HEK293 (cell line): Measurements from ENCODE around the gene CYTH4.

Source experiments
- SALL2 ChIP-seq: fragments of 450-650 bp; formaldehyde crosslinking; IDR thresholded peaks from 2 replicates; pipeline ENCODE4 v1.5.0; 2017; ENCODE audit warnings: missing biosample characterization, mild to moderate bottlenecking, missing genetic modification characterization, borderline replicate concordance
- ZBTB21 ChIP-seq: fragments of 450-650 bp; formaldehyde crosslinking; IDR thresholded peaks from 2 replicates; pipeline ENCODE4 v1.5.1; 2017; ENCODE audit warnings: missing biosample characterization, missing genetic modification characterization
- ZNF239 ChIP-seq: fragments of 450-650 bp; formaldehyde crosslinking; IDR thresholded peaks from 2 replicates; pipeline ENCODE4 v1.5.1; 2016; ENCODE audit warnings: missing biosample characterization, missing genetic modification characterization
- ZNF24 ChIP-seq: fragments of 450-650 bp; formaldehyde crosslinking; IDR thresholded peaks from 2 replicates; pipeline ENCODE4 v1.5.1; 2016; ENCODE audit warnings: missing biosample characterization, missing genetic modification characterization
- ZNF510 ChIP-seq: fragments of 450-650 bp; formaldehyde crosslinking; IDR thresholded peaks from 2 replicates; pipeline ENCODE4 v1.5.1; 2018; ENCODE audit warnings: mild to moderate bottlenecking, missing genetic modification characterization, missing biosample characterization; ENCODE audit not compliant: insufficient replicate concordance
- ZNF785 ChIP-seq: fragments of 450-650 bp; formaldehyde crosslinking; IDR thresholded peaks from 2 replicates; pipeline ENCODE4 v1.5.1; 2016; ENCODE audit warnings: missing biosample characterization, missing genetic modification characterization
- TF ChIP-seq, protein P1 (sequence below): fragments of 450-650 bp; formaldehyde crosslinking; IDR thresholded peaks from 2 replicates; pipeline ENCODE4 v1.5.1; 2016; ENCODE audit warnings: missing biosample characterization, missing genetic modification characterization
- TF ChIP-seq, protein P2 (sequence below): sonication (generic); formaldehyde crosslinking; IDR thresholded peaks from 2 replicates; pipeline ENCODE4 v1.8.1; 2022; ENCODE audit warnings: mild to moderate bottlenecking, moderate library complexity, missing genetic modification reagents
- TF ChIP-seq, protein P3 (sequence below): fragments of 450-650 bp; formaldehyde crosslinking; IDR thresholded peaks from 2 replicates; pipeline ENCODE4 v1.5.1; 2016; ENCODE audit warnings: missing biosample characterization, missing genetic modification characterization

GRCh38 chr22:37317698-37318210 lies 35.4 kb downstream of the CYTH4 start:
- TF ChIP-seq ZNF785 (tag by site-specific recombination) (no peak), ZNF239 (tag by site-specific recombination) (no peak), ZNF24 (tag by site-specific recombination) (no peak), ZBTB21 (no peak), SALL2 (no peak), ZNF510 (tag by site-specific recombination) (no peak)
- TF ChIP-seq, protein P1, sequence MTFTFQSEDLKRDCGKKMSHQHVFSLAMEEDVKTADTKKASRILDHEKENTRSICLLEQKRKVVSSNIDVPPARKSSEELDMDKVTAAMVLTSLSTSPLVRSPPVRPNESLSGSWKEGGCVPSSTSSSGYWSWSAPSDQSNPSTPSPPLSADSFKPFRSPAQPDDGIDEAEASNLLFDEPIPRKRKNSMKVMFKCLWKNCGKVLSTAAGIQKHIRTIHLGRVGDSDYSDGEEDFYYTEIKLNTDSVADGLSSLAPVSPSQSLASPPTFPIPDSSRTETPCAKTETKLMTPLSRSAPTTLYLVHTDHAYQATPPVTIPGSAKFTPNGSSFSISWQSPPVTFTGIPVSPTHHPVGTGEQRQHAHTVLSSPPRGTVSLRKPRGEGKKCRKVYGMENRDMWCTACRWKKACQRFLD (tag by site-specific recombination) = no peak
- TF ChIP-seq, protein P2, sequence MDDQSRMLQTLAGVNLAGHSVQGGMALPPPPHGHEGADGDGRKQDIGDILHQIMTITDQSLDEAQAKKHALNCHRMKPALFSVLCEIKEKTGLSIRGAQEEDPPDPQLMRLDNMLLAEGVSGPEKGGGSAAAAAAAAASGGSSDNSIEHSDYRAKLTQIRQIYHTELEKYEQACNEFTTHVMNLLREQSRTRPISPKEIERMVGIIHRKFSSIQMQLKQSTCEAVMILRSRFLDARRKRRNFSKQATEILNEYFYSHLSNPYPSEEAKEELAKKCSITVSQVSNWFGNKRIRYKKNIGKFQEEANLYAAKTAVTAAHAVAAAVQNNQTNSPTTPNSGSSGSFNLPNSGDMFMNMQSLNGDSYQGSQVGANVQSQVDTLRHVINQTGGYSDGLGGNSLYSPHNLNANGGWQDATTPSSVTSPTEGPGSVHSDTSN = no peak
- TF ChIP-seq, protein P3, sequence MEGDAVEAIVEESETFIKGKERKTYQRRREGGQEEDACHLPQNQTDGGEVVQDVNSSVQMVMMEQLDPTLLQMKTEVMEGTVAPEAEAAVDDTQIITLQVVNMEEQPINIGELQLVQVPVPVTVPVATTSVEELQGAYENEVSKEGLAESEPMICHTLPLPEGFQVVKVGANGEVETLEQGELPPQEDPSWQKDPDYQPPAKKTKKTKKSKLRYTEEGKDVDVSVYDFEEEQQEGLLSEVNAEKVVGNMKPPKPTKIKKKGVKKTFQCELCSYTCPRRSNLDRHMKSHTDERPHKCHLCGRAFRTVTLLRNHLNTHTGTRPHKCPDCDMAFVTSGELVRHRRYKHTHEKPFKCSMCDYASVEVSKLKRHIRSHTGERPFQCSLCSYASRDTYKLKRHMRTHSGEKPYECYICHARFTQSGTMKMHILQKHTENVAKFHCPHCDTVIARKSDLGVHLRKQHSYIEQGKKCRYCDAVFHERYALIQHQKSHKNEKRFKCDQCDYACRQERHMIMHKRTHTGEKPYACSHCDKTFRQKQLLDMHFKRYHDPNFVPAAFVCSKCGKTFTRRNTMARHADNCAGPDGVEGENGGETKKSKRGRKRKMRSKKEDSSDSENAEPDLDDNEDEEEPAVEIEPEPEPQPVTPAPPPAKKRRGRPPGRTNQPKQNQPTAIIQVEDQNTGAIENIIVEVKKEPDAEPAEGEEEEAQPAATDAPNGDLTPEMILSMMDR (tag by site-specific recombination) = no peak
